SK-N-MC (cell line): ENCODE results near the gene SBSN.

ENCODE experiments used
- DNase-seq: peaks from one replicate; pipeline ENCODE4 v3.0.0-alpha.2; 2011; ENCODE audit warnings: low read depth, low spot score
- H3K27ac ChIP-seq: fragments of 200-600 bp; sonication (generic); 2 replicates; pipeline ENCODE4 v1.5.1; 2016; ENCODE audit warnings: mixed run types
- H3K36me3 ChIP-seq: fragments of 200-600 bp; sonication (generic); 2 replicates; pipeline ENCODE4 v1.6.1; 2017; ENCODE audit warnings: antibody characterized with exemption, low read length, mixed read lengths; ENCODE audit not compliant: insufficient read depth
- H3K4me3 ChIP-seq: fragments of 200-600 bp; sonication (generic); 2 replicates; pipeline ENCODE4 v1.5.1; 2016
- H3K9ac ChIP-seq: fragments of 200-600 bp; sonication (generic); 2 replicates; pipeline ENCODE4 v1.8.0; 2017; ENCODE audit warnings: mixed run types, mixed read lengths; ENCODE audit not compliant: insufficient read length
- H3K9me3 ChIP-seq: fragments of 200-600 bp; sonication (generic); 2 replicates; pipeline ENCODE4 v1.6.1; 2017; ENCODE audit warnings: low read depth, mild to moderate bottlenecking, antibody characterized with exemption, low read length, moderate library complexity, mixed read lengths
- EZH2 ChIP-seq: fragments of 200-600 bp; sonication (generic); IDR thresholded peaks from one replicate; pipeline ENCODE4 v1.6.1; 2017; ENCODE audit warnings: antibody characterized with exemption
- FOXP2 ChIP-seq: optimal IDR thresholded peaks from 2 replicates; pipeline ENCODE3; 2011; ENCODE audit warnings: mild to moderate bottlenecking, moderate library complexity; ENCODE audit not compliant: insufficient read depth; ENCODE audit errors: extremely low read length, control extremely low read depth
- POLR2AphosphoS5 ChIP-seq: IDR thresholded peaks from 2 replicates; pipeline ENCODE4 v1.6.1; 2012; ENCODE audit warnings: mild to moderate bottlenecking, low read depth, low read length, borderline replicate concordance

The SBSN gene

DNA sequence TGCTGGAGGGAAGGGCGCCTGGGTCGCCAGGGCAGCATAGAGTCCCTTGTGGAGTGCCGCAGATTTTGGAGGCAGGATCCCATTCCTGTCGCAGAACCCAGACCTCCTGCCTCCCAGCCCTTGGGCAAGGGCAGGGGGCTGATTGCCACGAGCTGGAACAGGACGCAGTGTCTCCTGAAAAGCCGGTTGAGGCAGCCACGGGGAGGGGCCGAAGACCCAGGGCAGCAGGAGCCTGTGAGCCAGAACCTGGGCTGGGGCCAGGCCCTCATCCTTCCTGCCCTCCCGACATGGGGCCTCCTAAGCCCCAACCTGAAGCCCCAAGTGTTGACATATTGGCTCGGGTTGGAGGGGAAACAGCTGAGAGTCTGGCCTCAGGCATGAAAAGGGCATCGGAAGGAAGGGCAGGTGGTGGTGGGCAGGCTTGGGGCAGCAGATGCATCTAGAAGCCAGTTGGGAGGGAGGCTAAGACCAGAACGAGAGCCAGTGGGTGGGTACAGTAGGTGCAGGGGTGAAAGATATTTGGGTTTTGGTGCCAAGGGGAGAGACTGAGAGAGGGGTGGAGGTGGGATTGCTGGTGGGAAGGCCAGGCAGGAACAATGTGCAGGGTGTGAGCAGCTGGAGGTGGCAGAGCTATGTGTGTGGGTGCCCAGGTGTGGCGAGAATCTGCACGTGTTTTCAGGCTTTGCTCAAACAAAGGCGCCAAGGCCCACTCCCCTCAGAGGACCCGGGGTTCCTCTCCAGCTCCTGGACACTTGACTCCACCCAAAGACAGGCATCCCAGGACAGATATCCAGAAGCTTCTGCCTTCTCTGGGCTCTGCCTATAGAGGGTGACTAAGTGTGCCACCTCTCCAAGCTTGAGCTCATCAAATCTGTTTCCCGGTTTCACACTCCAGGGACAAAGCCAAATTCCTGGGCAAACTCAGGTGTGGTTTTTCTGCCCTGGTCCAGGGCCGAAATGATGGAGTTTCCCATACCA is 1.4 kb upstream of the SBSN start:
- TF ChIP-seq POLR2AphosphoS5 = no peak
- no peak for TF ChIP-seq EZH2
- no peak for TF ChIP-seq FOXP2
- Histone ChIP-seq H3K9ac (no peak overlapping the region), H3K27ac (no peak overlapping the region), H3K9me3 (no peaks in the 10 kb centered on the region), H3K4me3 (no peak overlapping the region), H3K36me3 (no peaks in the 10 kb centered on the region)
- no peak for DNase-seq

DNA sequence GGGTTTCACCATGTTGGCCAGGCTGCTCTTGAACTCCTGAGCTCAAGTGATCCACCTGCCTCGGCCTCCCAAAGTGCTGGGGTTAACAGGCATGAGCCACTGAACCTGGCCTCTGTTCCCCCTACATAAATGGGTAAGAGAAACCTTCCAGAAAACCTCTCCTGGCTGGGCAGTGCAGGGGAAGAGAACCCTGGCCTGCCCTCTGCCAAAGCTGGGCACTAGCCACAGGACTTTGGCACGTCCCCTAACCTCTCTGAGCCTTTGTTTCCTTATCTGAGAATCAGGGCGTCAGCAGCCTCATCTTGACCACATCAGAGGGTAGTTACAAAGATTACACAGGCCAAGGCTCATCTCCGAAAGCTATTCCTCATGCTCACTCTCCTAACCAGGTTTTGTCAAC is 2.2 kb downstream of the SBSN start:
- no peaks in the 10 kb centered on the region for H3K36me3 ChIP-seq
- no peak for DNase-seq
- H3K9me3 ChIP-seq = no peaks in the 10 kb centered on the region
- TF ChIP-seq FOXP2 (no peak), POLR2AphosphoS5 (no peak), EZH2 (no peak)
- H3K27ac ChIP-seq = no peak overlapping the region
- H3K4me3 ChIP-seq = no peak overlapping the region
- no peak overlapping the region for H3K9ac ChIP-seq

- Histone ChIP-seq H3K27ac (no peak overlapping the region), H3K9ac (no peak overlapping the region), H3K36me3 (no peaks in the 10 kb centered on the region), H3K9me3 (no peaks in the 10 kb centered on the region), H3K4me3 (no peak overlapping the region)
- TF ChIP-seq POLR2AphosphoS5 (no peak), FOXP2 (no peak), EZH2 (no peak)
- no peak for DNase-seq
These were observed 3.8 kb downstream of the SBSN start for GRCh38 chr19:35524181-35524837.

DNA sequence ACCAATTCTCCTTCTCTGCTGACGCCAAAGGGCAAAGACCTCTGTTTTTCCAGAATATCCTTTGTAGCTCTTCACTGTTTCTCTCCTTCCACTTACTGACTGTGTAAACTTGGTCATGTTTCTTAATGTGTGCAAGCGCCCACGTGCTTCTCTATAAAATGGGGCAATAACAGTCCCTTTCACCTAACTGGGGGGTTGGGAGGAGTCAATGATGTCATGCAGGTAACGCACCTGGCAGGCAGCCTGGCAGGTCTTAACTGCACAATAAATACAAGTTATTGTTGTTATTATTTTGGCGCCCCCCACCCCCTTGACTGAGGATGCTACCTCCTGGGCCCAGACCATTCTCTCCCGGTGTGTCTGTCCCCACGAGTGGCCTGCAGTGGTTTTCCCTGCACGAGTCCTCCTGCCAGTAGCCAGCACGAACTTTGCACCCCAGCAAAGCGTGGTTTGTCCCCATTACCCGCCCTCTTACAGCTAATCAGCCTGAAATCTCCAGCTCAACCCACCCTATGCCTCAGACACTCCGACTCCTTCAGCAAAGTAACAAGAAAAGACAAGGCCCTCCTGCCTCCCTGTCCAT is 5.3 kb downstream of the SBSN start:
- Histone ChIP-seq H3K27ac (no peak overlapping the region), H3K36me3 (no peaks in the 10 kb centered on the region), H3K4me3 (no peak overlapping the region), H3K9ac (no peak overlapping the region), H3K9me3 (no peaks in the 10 kb centered on the region)
- no peak for DNase-seq
- TF ChIP-seq EZH2 = no peak
- no peak for TF ChIP-seq FOXP2
- TF ChIP-seq POLR2AphosphoS5 = no peak

GRCh38 chr19:35521124-35521743 is 6.9 kb downstream of the SBSN start:
- no peak for DNase-seq
- Histone ChIP-seq H3K9me3 (no peaks in the 10 kb centered on the region), H3K4me3 (no peak overlapping the region), H3K36me3 (no peaks in the 10 kb centered on the region), H3K27ac (no peak overlapping the region), H3K9ac (no peak overlapping the region)
- TF ChIP-seq FOXP2 (no peak), EZH2 (no peak), POLR2AphosphoS5 (no peak)

DNA sequence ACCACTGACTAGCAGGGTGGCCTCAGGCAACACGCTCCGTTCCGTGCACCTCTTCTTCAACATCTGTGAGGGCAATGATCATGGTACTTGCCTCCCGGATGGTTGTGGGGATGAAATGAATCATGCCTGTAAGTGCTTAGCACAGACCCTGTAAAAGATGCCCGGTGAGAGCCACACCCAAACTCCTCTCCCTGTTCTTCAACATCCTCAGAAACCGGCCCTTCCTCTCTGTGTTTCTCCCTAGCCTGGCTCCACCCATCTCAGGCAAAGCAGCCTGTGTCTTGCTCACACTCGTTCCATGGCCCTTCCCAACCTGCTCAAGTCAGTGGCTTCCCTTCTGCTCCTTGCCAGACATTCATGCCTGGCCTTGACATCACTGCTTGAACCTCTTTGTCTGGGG is 8.8 kb downstream of the SBSN start:
- H3K36me3 ChIP-seq = no peaks in the 10 kb centered on the region
- no peak overlapping the region for H3K9ac ChIP-seq
- TF ChIP-seq EZH2 = no peak
- no peak for TF ChIP-seq POLR2AphosphoS5
- TF ChIP-seq FOXP2 = no peak
- no peak overlapping the region for H3K4me3 ChIP-seq
- H3K27ac ChIP-seq = no peak overlapping the region
- no peak for DNase-seq
- no peaks in the 10 kb centered on the region for H3K9me3 ChIP-seq

- H3K27ac ChIP-seq = no peak overlapping the region
- H3K9ac ChIP-seq = no peak overlapping the region
- TF ChIP-seq EZH2 (no peak), POLR2AphosphoS5 (no peak)
These were observed 9.8 kb downstream of the SBSN start for GRCh38 chr19:35518313-35518712.

GRCh38 chr19:35517342-35517741 is 10.8 kb downstream of the SBSN start:
- Histone ChIP-seq H3K27ac (no peak overlapping the region), H3K4me3 (no peak overlapping the region), H3K9me3 (no peaks in the 10 kb centered on the region), H3K9ac (no peak overlapping the region), H3K36me3 (no peaks in the 10 kb centered on the region)
- no peak for TF ChIP-seq EZH2
- TF ChIP-seq POLR2AphosphoS5 = no peak
- no peak for TF ChIP-seq FOXP2
- DNase-seq = no peak

More at GRCh38 chr19:35518313-35518712, 9.8 kb downstream of the SBSN start:
- DNase-seq = no peak
- H3K9me3 ChIP-seq = no peaks in the 10 kb centered on the region
- no peaks in the 10 kb centered on the region for H3K36me3 ChIP-seq
- H3K4me3 ChIP-seq = no peak overlapping the region
